HG03108 (cell line): ENCODE data around the gene CSF3.
A peak's percentile ranks its signal among the peaks of the same experiment; 100 is the strongest.

Experiments used
- ATAC-seq: cut with Tn5 transposase; IDR thresholded peaks from one replicate; pipeline ENCODE4 v1.9.1; 2021; ENCODE audit warnings: moderate library complexity; ENCODE audit not compliant: unreplicated experiment

Gene CSF3

GRCh38 chr17:40015005-40015997 is at the start of gene CSF3:
Gene CSF3, plus strand, starts transcription at chr17:40015440. Its CDS starts 35 bp downstream, at chr17:40015475.
- no peak for ATAC-seq

GRCh38 chr17:39966771-39967170 is 48.5 kb upstream of the CSF3 start:
- ATAC-seq, result no peak

GRCh38 chr17:39968761-39969160 is 46.5 kb upstream of the CSF3 start:
- no peak for ATAC-seq

GRCh38 chr17:39969375-39969774 is 45.9 kb upstream of the CSF3 start:
- no peak for ATAC-seq

GRCh38 chr17:39970157-39970692 is 45.0 kb upstream of the CSF3 start:
- ATAC-seq, result no peak

- no peak for ATAC-seq
These were observed 44.1 kb upstream of the CSF3 start for GRCh38 chr17:39971076-39971603.

GRCh38 chr17:39972271-39972670 is 43.0 kb upstream of the CSF3 start:
- ATAC-seq, result no peak

- ATAC-seq, result no peak
These were observed 41.7 kb upstream of the CSF3 start for GRCh38 chr17:39973496-39973895.

GRCh38 chr17:39974433-39974832 is 40.8 kb upstream of the CSF3 start:
- no peak for ATAC-seq

- no peak for ATAC-seq
These were observed 39.4 kb upstream of the CSF3 start for GRCh38 chr17:39975801-39976200.

GRCh38 chr17:39979016-39979670 is 36.1 kb upstream of the CSF3 start:
- ATAC-seq, result no peak

- no peak for ATAC-seq
These were observed 35.3 kb upstream of the CSF3 start for GRCh38 chr17:39979893-39980350.

GRCh38 chr17:39980351-39981206 is 34.7 kb upstream of the CSF3 start, which contains the start of gene PSMD3:
Gene PSMD3, plus strand, starts transcription at chr17:39980807. Its CDS starts 164 bp downstream, at chr17:39980971.
- ATAC-seq, result peak; percentile 90

- no peak for ATAC-seq
These were observed 34.0 kb upstream of the CSF3 start for GRCh38 chr17:39981207-39981741.

- no peak for ATAC-seq
These were observed 33.4 kb upstream of the CSF3 start for GRCh38 chr17:39981766-39982375.

GRCh38 chr17:39988206-39988810 is 26.9 kb upstream of the CSF3 start:
- no peak for ATAC-seq

GRCh38 chr17:39994448-39994847 is 20.8 kb upstream of the CSF3 start:
- ATAC-seq, result no peak

GRCh38 chr17:39995438-39995837 is 19.8 kb upstream of the CSF3 start:
- no peak for ATAC-seq

- ATAC-seq, result no peak
These were observed 19.1 kb upstream of the CSF3 start for GRCh38 chr17:39996162-39996561.
